Gastrocnemius medialis (tissue), 4 donors: ENCODE results near the gene PHACTR1. TPM values are rescaled to one million over a fixed set of nuclear protein-coding genes. Genes with fewer than 3 reads are reported as not detected.

ENCODE experiments used
- ATAC-seq, 2 donors: fragments of 150-250 bp; one replicate each; pipeline ENCODE4 v1.9.1; 2016
- DNase-seq, 2 donors: peaks; one replicate each; pipeline ENCODE4 v3.0.0-alpha.2; 2019
- H3K27ac ChIP-seq, 4 donors: fragments of 200-600 bp; sonication (generic); 1 replicate in 1 of 4; 2 replicates in 3 of 4; pipeline ENCODE4 v1.5.1; 2016 to 2018; ENCODE audit warnings: mild to moderate bottlenecking in 2 of 4, moderate library complexity in 1 of 4
- H3K27me3 ChIP-seq, 3 donors: fragments of 200-600 bp; sonication (generic) in 2 of 3; 1 replicate in 1 of 3; 2 replicates in 2 of 3; pipeline versions ENCODE4 v1.5.1 to v1.6.0; 2016 to 2019; ENCODE audit warnings: mild to moderate bottlenecking in 1 of 3, moderate library complexity in 1 of 3
- H3K36me3 ChIP-seq, 2 donors: fragments of 200-600 bp; sonication (generic) in 1 of 2; one replicate each; pipeline ENCODE4 v1.5.1; 2017 to 2018
- H3K4me1 ChIP-seq, 2 donors: fragments of 200-600 bp; sonication (generic) in 1 of 2; one replicate each; pipeline ENCODE4 v1.5.1; 2016 to 2017; ENCODE audit warnings: mild to moderate bottlenecking in 2 of 2
- H3K4me3 ChIP-seq, 4 donors: fragments of 200-600 bp; sonication (generic) in 3 of 4; 1 replicate in 1 of 4; 2 replicates in 3 of 4; pipeline ENCODE4 v1.5.1; 2016 to 2019; ENCODE audit warnings: mild to moderate bottlenecking in 2 of 4
- H3K9me3 ChIP-seq, 3 donors: fragments of 200-600 bp; sonication (generic) in 2 of 3; 1 replicate in 1 of 3; 2 replicates in 2 of 3; pipeline ENCODE4 v1.5.1; 2016 to 2019
- CTCF ChIP-seq, 5 experiments: fragments of 450-650 bp in 3 of 5; fragments of 200-600 bp in 2 of 5; sonication (generic) in 2 of 5; IDR thresholded peaks in 4 of 5; conservative IDR thresholded peaks in 1 of 5; 1 replicate in 4 of 5; 2 replicates in 1 of 5; pipeline ENCODE4 v1.5.1; 2016 to 2019; ENCODE audit warnings: antibody characterized with exemption in 5 of 5, mild to moderate bottlenecking in 3 of 5, moderate library complexity in 3 of 5
- POLR2A ChIP-seq, 2 donors: fragments of 450-650 bp; IDR thresholded peaks; one replicate each; pipeline ENCODE4 v1.6.1; 2017; ENCODE audit warnings: antibody characterized with exemption in 2 of 2, mild to moderate bottlenecking in 2 of 2, moderate library complexity in 2 of 2
- in situ Hi-C, 4 donors: fragments of 200-750 bp; cut with MboI; loops; one replicate each; pipeline versions ENCODE4 v1.15.0 to v1.8.0; 2017; ENCODE audit warnings: low sequenced_read_pairs in 4 of 4
- intact Hi-C: fragments of 100-400 bp; cut with DNase I; formaldehyde crosslinking; loops from one replicate; pipeline ENCODE4 v1.15.1; 2023; ENCODE audit warnings: low total_unique reads
- total RNA-seq, 4 donors: library from RNA; depleted of rRNA; stranded (reverse); fragments of >200 nt; gene quantifications; one replicate each; pipeline versions ENCODE4 v1.1.0 to v1.2.3, GENCODE V29; 2016

Gene PHACTR1
- total RNA-seq, 4 donors from 2014 or later, result 0.07 to 0.82 (median 0.21) TPM

DNA sequence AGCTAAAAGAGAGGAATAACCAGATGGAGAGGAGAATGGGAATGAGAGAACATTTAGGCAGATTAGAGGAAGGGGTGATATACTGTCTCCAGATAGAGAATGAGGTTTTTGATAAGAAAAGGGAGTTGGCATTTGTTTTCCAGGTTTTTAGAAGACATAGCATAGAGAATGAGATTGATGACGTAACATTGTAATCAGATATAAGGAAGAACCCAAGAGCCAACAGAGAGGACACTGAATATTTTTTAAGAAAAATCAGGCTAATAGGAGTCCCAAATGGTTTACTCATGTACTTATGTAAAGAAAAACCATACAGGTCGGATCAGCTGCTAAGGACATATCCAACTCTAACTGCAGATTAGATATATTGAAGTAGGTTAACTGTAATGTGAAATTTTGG is 498.8 kb downstream of the PHACTR1 start:
- no peak for DNase-seq
- H3K4me3 ChIP-seq, result no peak overlapping the region
- intact Hi-C loops, result no loop called here
- TF ChIP-seq CTCF (IDR thresholded peaks at IDR 0.05 in 4 of 5, conservative IDR thresholded peaks at IDR 0.05 in 1 of 5), result no peak
- no peak for TF ChIP-seq POLR2A (IDR thresholded peaks at IDR 0.05)
- no peaks in the 10 kb centered on the region for H3K36me3 ChIP-seq
- H3K27ac ChIP-seq, result no peak overlapping the region
- no peaks in the 10 kb centered on the region for H3K4me1 ChIP-seq
- in situ Hi-C loops, result no loop called here
- no peaks in the 10 kb centered on the region for H3K27me3 ChIP-seq
- no peaks in the 10 kb centered on the region for H3K9me3 ChIP-seq
- ATAC-seq, result no peak

DNA sequence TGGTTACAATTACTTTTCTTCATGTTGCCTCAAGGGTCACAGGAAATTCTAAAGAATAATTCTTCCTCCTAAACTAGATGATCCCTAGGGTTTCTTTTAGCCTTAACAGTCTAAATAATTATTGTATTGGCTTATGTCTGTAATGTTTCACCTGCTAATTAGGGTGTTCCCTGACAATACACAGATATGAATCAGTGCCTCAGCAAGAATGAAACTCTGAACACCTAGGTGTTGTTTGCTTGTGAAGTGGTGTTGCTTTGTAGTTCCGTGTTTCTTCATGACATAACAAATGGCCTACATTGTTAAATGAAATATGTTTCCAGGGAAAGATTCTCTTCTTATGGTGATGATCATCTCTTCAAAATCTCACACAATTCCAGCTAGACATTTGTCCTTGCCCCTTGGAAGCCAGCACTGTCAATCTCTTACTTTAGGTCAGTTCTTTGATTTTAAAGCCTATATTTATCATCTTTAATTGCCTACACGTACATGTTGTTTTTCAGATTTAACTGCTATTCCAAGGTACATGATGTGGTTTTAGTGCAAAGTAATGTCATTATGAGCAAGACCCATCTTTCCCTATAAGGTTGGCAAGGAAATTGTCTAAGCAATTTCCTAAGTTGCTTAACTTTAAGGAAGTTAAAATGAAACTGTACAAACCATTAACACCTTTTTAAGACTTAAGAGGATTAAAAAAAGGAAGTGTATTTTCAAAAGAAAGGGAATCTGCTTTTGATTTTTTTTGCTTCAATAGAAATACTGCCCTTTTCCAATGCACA is 499.9 kb downstream of the PHACTR1 start:
- ATAC-seq, result no peak
- in situ Hi-C loops, result no loop called here
- H3K27me3 ChIP-seq, result no peaks in the 10 kb centered on the region
- no peak for TF ChIP-seq POLR2A (IDR thresholded peaks at IDR 0.05)
- TF ChIP-seq CTCF (IDR thresholded peaks at IDR 0.05 in 4 of 5, conservative IDR thresholded peaks at IDR 0.05 in 1 of 5), result no peak
- no peaks in the 10 kb centered on the region for H3K4me1 ChIP-seq
- no peaks in the 10 kb centered on the region for H3K36me3 ChIP-seq
- DNase-seq, result no peak
- intact Hi-C loops, result no loop called here
- no peak overlapping the region for H3K27ac ChIP-seq
- H3K4me3 ChIP-seq, result no peak overlapping the region
- H3K9me3 ChIP-seq, result no peaks in the 10 kb centered on the region

DNA sequence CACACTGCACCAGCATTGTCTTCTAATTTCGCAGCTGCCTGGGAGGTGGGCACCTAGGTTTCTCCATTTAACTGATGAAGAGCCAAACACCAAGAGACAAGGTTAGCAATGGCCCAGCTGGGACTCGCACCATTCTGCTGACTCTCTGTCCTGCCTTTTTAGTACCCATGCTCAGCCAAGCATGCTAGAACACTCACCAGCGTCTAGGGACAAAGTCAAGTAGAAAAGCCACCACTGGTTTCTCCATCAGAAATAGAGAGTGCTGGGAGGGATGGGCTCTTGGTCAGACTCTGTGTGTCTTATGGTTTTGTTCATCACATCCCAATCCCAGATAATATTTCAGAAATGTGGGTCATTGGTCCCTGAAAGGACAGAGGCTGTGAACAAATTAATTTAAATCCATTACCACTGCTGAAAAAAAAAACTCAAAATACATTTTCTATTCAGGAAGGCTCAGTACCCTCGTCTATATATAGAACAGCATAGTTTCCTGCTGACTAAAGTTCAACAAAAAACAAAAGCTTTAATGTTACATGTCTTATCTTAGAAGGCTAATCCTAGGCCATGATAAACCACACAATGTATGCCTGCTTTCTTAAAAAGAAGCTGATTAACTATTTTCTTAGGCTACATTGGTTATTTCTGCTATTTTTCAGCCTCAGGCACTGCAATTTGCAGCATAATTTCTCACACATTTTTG is 500.8 kb downstream of the PHACTR1 start:
- Histone ChIP-seq H3K27me3 (no peaks in the 10 kb centered on the region), H3K4me3 (no peak overlapping the region), H3K27ac (no peak overlapping the region), H3K4me1 (no peaks in the 10 kb centered on the region), H3K9me3 (no peaks in the 10 kb centered on the region), H3K36me3 (no peaks in the 10 kb centered on the region)
- in situ Hi-C loops, result no loop called here
- ATAC-seq (no peak), DNase-seq (no peak)
- no peak for TF ChIP-seq POLR2A (IDR thresholded peaks at IDR 0.05)
- no peak for TF ChIP-seq CTCF (IDR thresholded peaks at IDR 0.05 in 4 of 5, conservative IDR thresholded peaks at IDR 0.05 in 1 of 5)
- intact Hi-C loops, result no loop called here

GRCh38 chr6:13220266-13220665 is 503.7 kb downstream of the PHACTR1 start:
- no peaks in the 10 kb centered on the region for H3K9me3 ChIP-seq
- no peaks in the 10 kb centered on the region for H3K36me3 ChIP-seq
- in situ Hi-C loops, result no loop called here
- intact Hi-C loops, result no loop called here
- H3K4me1 ChIP-seq, result no peaks in the 10 kb centered on the region
- no peak overlapping the region for H3K4me3 ChIP-seq
- H3K27me3 ChIP-seq, result no peaks in the 10 kb centered on the region
- no peak for TF ChIP-seq CTCF (IDR thresholded peaks at IDR 0.05 in 4 of 5, conservative IDR thresholded peaks at IDR 0.05 in 1 of 5)
- TF ChIP-seq POLR2A (IDR thresholded peaks at IDR 0.05), result no peak
- DNase-seq (no peak), ATAC-seq (no peak)
- H3K27ac ChIP-seq, result no peak overlapping the region
